GM19035 (cell line): ENCODE data around the gene IGDCC3.
"Not testable (repeated sequence)": the region's sequence is repeated elsewhere in the genome, so short reads cannot be mapped to it uniquely, and the experiment has no call there.

ENCODE experiments used
- ATAC-seq: cut with Tn5 transposase; IDR thresholded peaks from one replicate; pipeline ENCODE4 v1.9.1; 2021; ENCODE audit not compliant: unreplicated experiment

IGDCC3 gene

DNA sequence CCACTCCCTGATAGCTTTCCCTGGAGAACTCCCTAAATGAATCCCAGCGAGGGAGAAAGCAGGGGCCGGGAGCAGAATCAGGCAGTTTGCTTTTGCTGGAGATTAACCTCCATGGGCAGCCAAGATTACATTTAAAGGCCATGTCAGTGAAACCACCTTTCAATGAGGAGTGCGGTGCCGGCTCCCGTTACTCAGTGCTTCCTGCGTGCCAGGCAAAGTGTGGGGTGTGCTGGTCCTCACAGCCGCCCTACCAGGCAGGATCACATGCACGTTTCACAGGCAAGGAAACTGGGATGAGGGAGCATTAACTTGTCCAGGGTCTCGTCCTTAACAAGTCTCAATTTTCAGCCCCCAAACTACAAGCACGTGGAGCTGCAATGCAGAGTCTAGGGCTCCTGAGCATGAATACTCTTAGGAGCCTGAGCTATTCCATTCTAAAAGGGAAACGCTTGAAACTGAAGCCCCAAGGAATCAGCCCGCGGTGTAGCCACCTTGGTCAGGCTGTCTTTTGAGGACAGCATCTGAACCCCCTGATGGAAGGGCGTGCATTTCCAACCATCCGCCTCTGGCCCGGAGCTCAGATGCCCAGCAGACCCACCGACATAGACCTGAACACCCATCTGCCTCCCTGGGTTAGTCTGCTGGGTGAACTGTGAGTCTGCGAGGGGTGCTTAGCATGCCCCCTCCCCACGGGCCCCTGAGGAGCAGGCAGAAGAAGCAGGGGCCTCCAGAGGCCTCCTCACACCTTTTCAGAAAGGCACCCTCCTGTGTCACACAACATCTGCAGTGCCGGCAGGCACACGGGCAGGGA lies 5.6 kb downstream of the IGDCC3 start:
- no peak for ATAC-seq

DNA sequence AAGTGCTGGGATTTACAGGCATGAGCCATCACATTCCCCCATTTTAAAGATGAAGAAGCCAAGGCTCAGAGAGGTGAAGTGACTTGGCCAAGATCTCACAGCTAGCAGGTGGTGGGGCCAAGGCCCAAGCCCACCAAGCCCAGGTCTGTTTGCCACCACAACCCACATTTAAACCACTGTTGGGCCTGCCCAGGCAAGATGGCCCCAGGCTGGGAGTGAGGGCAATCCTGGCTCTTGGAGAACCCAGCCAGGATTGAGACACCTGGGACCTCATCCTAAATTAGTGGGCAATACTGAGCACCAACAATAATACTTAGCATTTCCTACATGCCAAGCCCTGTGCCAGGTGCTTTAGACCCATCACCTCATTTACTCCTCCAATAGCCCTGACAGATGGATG lies 6.9 kb downstream of the IGDCC3 start:
- ATAC-seq = no peak

DNA sequence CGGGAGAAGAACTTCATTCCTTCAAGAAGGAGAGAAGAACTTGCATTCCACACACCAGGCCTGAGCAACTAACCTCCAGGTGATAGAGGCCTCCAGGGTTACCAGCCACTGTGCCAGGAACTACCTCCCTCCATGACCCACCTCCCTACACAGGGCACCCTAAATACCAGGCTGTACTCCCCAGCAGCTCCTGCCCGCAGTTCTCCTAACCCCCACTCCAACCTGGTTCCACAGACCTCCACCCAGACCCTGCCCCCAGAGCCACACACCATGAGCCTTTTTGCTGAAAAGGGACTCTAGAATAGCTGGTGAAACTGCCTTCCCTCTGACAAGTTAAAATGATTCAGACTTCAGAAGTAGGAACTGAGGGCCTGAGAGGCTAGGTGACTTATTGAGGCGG lies 8.2 kb downstream of the IGDCC3 start:
- no peak for ATAC-seq

DNA sequence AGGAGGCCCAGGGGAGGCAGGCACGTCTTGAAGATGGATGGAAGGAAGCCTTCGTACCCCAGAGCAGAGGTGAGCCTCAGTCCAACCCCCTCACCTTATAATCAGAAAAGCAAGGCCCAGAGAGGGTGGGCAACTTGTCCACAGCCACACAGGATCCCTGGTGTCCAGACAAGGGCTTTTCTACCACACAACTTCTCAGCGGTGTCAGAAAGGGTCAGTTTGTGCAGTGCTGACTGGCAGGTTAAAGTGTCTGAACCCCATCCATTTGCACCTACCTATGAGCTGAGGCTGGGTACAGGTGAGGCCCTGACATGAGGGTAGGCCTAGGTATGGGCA lies 8.6 kb downstream of the IGDCC3 start:
- ATAC-seq = no peak

DNA sequence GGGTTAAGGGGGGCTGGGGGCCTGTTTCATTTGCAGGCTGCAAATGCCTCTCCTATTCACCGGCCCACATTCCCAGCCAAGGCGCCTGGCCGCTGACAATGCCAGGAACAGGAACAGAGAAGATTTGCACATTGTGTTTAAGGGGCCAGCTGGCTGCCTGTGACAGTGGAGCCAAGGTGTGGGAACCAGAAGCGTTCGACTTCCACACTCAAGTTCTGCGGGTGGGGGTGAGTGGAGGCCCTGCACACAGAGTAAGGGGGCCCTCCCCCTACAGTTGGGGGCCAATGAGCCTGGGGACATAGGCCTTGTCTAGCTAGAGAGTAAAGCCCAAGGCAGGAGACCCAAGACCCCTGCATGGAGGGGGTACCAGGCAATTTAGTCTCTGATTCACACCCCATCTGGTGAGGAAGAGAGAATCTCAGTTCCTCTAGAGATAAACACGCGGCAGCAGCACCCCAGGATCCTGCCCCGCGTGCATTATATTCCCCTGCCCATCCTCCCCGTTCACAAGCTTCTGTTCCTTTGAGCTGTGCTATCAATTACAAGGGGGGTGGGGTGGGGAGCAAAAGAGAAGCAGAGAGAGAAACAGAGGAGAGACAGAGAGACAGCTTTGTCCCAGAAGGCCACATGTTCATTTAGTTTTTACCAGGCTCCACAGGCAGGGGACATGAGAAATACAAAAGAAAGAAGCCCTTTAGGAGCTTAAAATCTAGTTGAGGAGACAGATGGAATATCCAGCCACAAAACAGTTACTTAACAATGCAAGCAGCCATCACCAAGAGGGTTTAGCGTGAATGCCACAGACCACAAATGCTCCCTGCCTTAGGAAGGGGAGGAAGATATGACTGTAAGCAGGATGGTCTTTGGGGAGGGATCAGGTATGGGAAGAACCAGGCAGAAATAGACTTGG lies 9.2 kb downstream of the IGDCC3 start:
- no peak for ATAC-seq

DNA sequence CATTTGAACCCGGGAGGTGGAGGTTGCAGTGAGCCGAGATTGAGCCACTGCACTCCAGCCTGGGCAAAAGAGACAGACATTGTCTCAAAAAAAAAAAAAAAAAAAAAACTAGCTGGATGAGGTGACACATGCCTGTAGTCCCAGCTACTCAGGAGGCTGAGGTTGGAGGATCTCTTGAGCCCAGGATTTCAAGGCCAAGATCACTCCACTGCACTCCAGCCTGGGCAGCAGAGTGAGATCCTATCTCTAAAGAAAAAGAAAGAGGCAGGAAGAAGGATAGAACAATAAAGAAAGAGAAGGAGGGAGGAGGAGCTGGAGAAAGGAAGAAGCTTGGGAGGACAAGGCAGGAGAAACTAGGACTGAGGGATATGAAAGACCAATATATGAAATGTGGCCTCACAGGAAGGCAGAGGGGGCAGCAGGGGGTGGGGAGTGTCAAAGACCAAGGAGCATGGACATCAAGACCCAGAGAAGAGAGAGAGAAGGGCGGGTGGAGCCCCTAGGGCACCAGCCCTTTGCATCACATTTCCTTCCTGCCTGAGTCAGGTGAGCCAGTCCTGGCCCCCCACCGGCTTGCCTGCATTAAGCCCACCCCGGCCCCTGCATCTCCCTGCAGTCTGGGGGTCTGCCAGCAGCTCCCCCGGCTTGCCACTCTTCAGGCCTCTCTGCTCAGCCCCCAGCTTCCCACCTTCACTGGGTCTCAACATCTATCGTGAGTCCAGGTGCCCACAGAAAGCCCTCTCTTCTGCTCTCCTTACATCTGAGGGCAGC lies 11.5 kb downstream of the IGDCC3 start:
- ATAC-seq = no peak

DNA sequence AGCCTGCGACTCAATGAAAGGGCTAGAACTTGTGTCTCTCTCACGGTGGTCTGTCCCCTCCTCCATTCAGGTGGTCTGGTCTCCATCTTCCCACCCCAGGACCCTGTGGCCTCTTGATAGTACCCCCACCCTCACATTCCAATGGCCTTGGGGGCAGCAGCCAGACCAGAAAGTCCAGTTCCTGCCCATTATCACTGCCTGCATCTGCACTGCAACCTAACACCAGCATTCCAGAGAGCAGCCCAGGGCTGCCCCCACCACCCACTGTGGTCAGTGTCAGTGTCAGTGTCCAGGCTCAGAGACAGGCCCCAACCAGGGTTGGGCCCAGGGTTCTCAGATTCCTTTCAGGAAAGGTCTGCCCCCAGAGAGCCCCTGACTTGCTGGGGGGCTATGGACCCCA lies 12.6 kb downstream of the IGDCC3 start:
- ATAC-seq = no peak

DNA sequence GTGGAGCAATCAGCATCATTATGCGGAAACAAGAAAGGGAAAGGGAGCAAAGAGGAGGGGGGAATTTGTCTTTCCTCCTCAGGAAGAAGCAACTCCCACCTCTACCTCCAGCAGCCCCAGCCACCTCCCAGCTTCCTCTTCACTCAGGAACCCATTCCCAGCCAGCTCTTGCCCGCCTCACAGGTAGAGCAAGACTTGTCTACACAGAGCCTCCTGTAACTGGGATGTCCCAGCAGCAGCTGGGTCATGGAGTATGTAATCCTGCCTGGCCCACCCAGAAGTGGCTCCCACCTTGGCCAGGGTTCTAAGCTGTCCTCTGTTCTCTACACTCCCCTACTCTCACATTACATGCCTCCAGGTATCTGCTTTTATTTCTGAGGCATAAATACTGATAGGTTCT lies 14.0 kb downstream of the IGDCC3 start:
- no peak for ATAC-seq

DNA sequence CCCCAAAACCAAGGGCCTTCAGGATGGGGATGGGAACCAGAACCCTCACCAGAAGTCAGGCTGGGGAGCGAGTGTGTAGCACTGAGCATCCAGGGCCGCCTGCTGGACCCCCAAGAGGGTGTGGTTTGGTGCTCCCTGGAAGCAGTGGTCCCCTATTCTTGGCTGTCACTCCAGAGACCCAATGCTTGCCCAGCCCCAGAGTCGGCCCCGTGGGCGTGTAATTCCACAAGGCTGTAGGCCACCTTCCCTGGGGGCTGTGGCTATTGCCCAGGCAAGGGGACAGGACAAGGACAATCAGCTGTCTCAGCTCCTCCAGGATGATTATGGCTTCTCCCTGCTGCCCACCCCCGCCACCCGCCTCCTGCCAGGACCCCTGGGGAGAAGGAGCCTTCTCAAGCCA lies 14.5 kb downstream of the IGDCC3 start:
- ATAC-seq = no peak

DNA sequence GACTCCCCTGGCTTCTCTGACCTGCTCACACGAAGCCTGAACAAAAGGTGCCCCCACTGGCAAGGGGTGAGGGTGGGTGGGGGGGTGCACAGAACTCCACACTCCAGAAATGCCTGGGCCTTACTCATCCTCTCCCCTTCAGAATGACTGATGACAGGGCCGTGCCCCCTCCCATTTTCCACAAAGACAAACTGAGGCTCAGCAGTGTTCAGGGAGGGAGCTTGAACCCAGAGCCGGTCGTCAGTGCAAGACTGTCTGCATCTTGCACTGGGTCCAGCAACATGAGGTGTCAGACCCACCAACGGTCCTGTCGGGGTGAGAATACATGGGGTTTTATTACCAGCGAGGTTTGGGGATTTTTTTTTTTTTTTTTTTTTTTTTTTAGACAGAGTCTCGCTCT lies 15.3 kb downstream of the IGDCC3 start:
- ATAC-seq = no peak

DNA sequence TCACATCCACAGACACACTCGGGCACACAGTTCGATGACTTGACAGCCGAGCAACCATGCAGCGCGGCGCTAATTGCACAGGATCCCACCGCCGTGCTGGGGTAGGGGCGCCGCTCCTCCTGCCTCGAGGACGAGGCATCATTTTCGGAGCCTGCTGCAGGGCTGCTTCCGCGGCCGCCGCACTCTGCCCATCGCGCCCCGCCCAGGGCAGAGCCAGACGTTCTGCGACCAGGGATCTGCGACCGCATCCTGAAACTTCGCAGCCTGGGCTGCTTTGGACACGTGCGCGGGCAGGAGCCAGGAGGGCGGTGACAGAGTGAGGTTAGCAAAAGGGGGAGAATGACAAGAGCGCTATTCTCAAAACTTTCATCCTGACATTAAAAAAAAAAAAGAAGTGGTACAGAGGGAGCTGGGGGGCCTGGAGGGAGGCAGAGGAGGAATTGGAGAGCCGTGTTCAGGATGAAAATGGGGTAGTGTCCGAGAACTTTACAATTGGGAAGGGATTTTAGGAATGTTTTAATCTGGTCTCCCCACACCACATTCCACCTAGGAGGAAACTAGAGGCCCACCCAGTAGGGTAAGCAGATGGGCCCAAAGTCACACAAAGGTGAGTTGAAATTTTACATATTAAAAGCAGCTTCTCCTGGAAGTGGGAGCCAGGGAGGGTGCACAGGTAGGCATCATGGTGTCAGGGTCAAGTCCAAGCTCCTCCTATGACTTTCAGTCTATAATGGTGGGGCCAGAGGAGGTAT lies 15.9 kb downstream of the IGDCC3 start:
- ATAC-seq = no peak

DNA sequence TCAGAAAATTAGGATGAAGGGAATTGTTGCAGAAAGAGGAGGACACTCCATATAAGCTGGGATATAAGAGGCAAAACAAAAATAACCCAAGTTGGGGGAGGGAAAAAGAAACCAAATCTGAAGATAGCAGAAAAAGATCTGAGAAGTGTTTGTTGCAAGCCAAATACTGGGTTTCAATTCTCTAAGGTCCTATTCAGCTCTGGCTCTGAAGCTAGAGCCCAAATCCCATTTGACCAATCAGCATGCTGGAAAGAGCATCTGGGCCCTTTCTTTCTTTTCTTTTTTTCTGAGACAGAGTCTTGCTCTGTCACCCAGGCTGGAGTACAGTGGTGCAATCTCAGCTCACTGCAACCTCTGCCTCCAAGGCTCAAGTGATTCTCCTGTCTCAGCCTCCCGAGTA lies 17.3 kb downstream of the IGDCC3 start:
- no peak for ATAC-seq

DNA sequence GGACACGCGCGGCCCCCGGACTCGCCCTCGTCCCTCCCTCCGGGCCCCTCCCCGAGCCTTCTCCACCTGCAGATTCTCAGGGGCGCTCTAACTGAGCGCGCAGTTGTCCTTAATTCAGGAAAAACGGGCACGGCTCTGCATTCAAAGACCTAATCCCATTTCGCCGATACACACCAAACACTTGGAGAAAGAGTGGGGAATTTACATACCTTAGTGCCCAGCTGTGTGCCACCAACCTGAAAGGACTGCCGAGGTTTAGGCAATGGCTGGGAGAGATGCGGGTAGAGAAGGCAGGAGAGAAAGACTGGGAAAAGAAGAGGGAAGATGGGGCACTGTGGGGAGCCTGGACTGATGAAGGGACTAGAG lies 21.8 kb downstream of the IGDCC3 start:
- no peak for ATAC-seq

DNA sequence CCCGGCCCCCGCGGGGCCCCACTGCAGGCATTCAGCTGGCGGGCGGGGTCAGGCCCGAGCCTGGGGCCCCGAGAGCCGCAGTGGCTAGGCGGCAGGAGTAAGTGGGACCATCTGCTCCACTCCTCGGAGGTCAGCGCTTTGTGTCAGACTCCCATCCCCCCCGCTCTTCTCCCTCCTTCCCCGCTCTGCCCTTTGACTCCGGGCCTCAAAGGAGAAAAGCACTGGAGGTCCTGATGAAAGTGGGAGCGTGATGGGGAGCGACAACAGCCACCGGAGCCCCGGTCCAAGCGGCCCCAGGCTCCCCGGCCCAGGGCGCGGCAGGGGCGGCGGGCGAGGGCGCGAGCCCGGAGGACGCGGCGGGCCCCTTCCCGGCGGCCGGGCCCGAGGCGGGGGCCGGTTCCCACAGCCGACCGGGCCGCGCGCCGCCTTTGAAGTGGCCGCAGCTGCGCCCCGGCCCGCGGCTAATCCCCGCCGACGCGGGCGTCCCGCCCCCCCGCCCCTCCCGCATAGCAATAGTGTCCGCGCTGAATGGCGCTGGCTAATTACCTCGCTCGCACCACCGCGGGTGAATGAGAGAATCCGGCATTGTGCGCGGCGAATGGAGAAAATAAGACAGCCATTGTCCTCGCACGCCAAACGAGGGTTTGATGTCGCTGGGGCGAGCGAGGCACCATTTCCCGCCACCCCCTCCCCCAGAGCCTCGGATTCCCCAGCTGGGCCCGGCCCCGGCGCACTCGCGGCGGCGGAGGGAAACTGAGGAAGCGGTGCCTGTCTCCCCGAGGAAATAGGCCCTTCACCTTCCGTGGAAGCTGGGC lies 22.4 kb downstream of the IGDCC3 start:
- ATAC-seq = no peak

DNA sequence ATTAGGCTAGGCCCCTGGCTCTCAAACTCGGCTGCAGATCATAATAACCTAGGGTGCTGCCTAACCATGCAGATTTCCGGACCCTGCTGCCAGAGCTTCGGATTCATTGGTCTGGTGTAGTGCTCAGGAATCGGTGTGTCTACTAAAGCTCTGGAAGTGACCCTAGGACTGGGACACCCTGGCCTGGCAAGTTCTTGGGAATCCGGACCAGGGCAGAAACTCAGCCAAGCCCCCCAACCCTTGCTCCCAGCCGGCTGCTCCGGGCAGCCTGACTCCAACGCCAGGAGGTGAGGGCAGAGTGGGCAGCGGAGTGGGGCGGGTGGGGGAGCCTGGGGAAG lies 23.0 kb downstream of the IGDCC3 start:
- ATAC-seq = no peak

DNA sequence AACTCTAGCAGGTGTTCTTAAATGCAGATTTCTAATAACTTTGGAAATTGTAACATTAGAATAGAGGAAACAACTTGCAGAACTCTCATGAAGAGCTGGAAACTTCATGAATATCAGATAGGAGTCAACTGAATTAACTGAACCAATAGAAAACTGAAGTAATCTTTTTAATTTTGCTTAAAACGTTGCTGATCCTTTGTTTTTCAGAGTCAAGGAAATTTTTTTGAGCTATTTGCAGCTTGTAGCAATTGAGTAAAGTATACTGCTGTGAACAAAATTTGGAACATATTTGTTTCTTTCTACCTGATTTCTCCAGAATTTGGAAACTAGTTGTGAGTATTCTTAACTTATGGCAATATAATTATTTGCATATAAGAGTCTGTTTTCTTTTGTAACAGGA lies 25.8 kb downstream of the IGDCC3 start:
- not testable (repeated sequence) for ATAC-seq

DNA sequence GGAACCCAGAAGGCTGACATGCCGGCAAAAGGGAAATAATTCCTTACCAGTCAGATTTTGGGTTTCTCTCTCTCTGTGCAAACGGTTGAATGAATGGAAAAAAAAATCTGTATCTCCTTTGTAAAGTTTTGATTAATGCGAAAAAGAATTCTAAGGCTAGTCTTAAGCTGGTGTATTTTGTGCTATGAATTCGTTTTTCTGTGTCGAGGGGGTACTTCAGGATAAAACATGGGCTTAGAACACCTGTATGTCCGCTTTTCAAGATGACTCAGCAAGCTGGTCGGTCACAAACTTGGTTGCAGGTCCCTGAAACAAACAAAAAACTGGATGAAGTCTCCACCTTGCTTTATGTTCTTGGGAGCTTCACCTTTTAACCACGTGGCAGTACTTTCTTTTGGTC lies 28.5 kb downstream of the IGDCC3 start:
- no peak for ATAC-seq

DNA sequence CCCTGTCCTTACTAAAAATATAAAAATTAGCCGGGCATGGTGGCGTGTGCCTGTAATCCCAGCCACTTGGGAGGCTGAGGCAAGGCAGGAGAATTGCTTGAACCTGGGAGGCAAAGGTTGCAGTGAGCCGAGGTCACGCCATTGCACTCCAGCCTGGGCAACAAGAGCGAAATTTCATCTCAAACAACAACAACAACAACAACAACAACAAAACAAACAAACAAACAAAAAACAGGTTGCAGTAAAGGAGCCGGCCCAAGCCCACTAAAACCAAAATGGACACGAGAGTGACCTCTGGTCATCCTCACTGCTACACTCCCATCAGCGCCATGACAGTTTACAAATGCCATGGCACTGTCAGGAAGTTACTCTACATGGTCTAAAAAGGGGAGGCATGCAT lies 30.0 kb downstream of the IGDCC3 start:
- not testable (repeated sequence) for ATAC-seq

DNA sequence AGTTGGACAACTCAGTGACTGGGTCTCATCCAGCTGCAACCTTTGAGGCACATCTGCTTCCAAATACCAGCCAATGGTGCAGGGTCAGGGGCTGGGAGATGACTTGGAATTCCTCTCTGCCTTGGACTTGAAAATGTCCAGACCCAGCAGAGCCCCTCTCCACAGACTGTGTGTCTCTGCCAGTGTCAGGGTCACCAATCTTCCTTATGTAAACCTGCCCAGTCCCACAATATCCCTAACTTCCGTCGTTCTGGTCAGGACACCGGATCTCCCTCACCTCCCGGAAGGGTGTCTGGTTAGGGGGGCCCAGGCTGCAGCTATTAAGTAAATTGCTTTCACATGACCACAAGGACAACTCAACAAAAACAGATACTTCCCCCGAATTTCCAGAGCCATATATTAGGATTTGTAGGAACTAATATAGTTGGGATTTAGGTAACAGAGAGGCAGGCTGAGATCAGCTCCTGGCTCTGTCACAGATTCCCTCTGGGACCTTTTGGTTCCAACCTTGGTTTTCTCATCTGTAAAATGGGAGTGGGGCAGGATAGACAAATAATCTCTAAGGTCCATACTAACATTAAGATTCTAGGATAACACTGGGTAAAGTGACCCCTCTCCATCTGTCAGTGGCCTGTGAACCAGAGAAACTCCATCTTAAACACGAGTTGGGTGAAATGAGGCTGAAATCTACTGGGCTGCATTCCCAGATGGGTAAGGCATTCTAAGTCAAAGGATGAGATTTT lies 30.8 kb downstream of the IGDCC3 start:
- no peak for ATAC-seq

DNA sequence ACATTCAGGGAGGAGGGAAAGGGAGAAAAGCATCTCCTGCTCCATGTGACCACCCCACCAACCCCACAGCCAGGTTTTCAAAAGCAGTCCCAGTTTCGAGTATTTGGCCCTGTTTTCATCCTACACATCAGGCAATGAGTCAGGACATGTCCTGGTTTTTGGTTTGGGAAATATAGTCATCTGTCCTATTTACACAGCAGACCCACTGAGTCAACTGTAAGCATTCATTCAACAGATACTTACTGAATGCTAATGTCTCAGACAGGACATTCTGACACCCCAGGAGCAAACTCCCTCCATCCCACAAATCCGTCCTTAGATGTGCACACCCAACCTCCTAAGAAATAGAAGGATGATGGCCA lies 32.9 kb downstream of the IGDCC3 start:
- no peak for ATAC-seq
